HEK293 (cell line): ENCODE measurements around the gene JAKMIP1.

ENCODE experiments used
- CTCF ChIA-PET: fragments of 350-600 bp; formaldehyde crosslinking; extraction: SDS; loops from one replicate; lab custom pipeline; 2021; ENCODE audit warnings: antibody characterized with exemption; lab: Yijun Ruan, JAX
- POLR2A ChIA-PET: fragments of 300-600 bp; formaldehyde crosslinking; extraction: SDS; loops from one replicate; lab custom pipeline; 2020; ENCODE audit warnings: antibody characterized with exemption, inconsistent platforms; lab: Yijun Ruan, JAX
- H3K27ac ChIP-seq: fragments of 200-500 bp; sonication (Bioruptor generic); 2 replicates; pipeline ENCODE4 v1.5.1; 2014; ENCODE audit warnings: low read depth, low read length, control low read depth, inconsistent platforms; ENCODE audit errors: extremely low read depth
- H3K36me3 ChIP-seq, 2 experiments: fragments of 200-500 bp in 1 of 2; sonication (Bioruptor generic) in 1 of 2; 1 replicate in 1 of 2; 2 replicates in 1 of 2; pipeline ENCODE4 v1.5.1; 2014 to 2017; ENCODE audit warnings: inconsistent platforms in 2 of 2, low read length in 2 of 2; ENCODE audit not compliant: control insufficient read depth in 2 of 2, insufficient read depth in 1 of 2
- H3K4me1 ChIP-seq: fragments of 200-500 bp; sonication (Bioruptor generic); 2 replicates; pipeline ENCODE4 v1.5.1; 2014; ENCODE audit warnings: mild to moderate bottlenecking, low read length, inconsistent platforms; ENCODE audit not compliant: control insufficient read depth, insufficient read depth
- H3K4me3 ChIP-seq: 2 replicates; pipeline ENCODE4 v1.5.1; 2011; ENCODE audit warnings: low read depth, mild to moderate bottlenecking, control low read depth, low read length, moderate library complexity
- H3K9me3 ChIP-seq: fragments of 200-500 bp; sonication (Bioruptor generic); 2 replicates; pipeline ENCODE4 v1.5.1; 2014; ENCODE audit warnings: low read depth, low read length, inconsistent platforms; ENCODE audit not compliant: control insufficient read depth, insufficient read depth
- AEBP2 ChIP-seq: fragments of 450-650 bp; formaldehyde crosslinking; IDR thresholded peaks from 2 replicates; pipeline ENCODE4 v1.5.1; 2016; ENCODE audit warnings: missing biosample characterization, missing genetic modification characterization, borderline replicate concordance
- BCL11A ChIP-seq: fragments of 450-650 bp; formaldehyde crosslinking; IDR thresholded peaks from 2 replicates; pipeline ENCODE4 v1.5.1; 2016; ENCODE audit warnings: low read depth, missing biosample characterization, missing genetic modification characterization
- ELK4 ChIP-seq: IDR thresholded peaks from 2 replicates; pipeline ENCODE4 v1.6.1; 2011; ENCODE audit warnings: mild to moderate bottlenecking, low read depth, low read length, borderline replicate concordance
- KLF10 ChIP-seq: fragments of 450-650 bp; IDR thresholded peaks from 2 replicates; pipeline ENCODE4 v1.5.1; 2018; ENCODE audit warnings: missing biosample characterization, mild to moderate bottlenecking, missing genetic modification characterization
- KLF9 ChIP-seq: fragments of 450-650 bp; formaldehyde crosslinking; IDR thresholded peaks from 2 replicates; pipeline ENCODE4 v1.5.1; 2016; ENCODE audit warnings: missing biosample characterization, missing genetic modification characterization, low read depth
- MZF1 ChIP-seq: fragments of 450-650 bp; formaldehyde crosslinking; IDR thresholded peaks from 2 replicates; pipeline ENCODE4 v1.5.1; 2017; ENCODE audit warnings: missing biosample characterization, missing genetic modification characterization, borderline replicate concordance
- RBAK ChIP-seq: fragments of 450-650 bp; formaldehyde crosslinking; IDR thresholded peaks from 2 replicates; pipeline ENCODE4 v1.5.1; 2016; ENCODE audit warnings: missing biosample characterization, missing genetic modification characterization
- TCF7L2 ChIP-seq: IDR thresholded peaks from 2 replicates; pipeline ENCODE4 v1.6.1; 2011; ENCODE audit warnings: low read depth, mild to moderate bottlenecking, inconsistent platforms, low read length, moderate library complexity, borderline replicate concordance
- ZEB2 ChIP-seq: fragments of 450-650 bp; formaldehyde crosslinking; IDR thresholded peaks from 2 replicates; pipeline ENCODE4 v1.5.1; 2016; ENCODE audit warnings: missing biosample characterization, missing genetic modification characterization
- ZFHX2 ChIP-seq: fragments of 450-650 bp; formaldehyde crosslinking; conservative IDR thresholded peaks from 2 replicates; pipeline ENCODE4 v1.5.1; 2016; ENCODE audit warnings: missing biosample characterization, missing genetic modification characterization
- ZNF114 ChIP-seq: fragments of 450-650 bp; formaldehyde crosslinking; IDR thresholded peaks from 2 replicates; pipeline ENCODE4 v1.5.0; 2017; ENCODE audit warnings: missing biosample characterization, missing genetic modification characterization
- ZNF121 ChIP-seq: fragments of 450-650 bp; formaldehyde crosslinking; IDR thresholded peaks from 2 replicates; pipeline ENCODE4 v1.5.1; 2016; ENCODE audit warnings: missing biosample characterization, missing genetic modification characterization
- ZNF140 ChIP-seq: fragments of 450-650 bp; formaldehyde crosslinking; IDR thresholded peaks from 2 replicates; pipeline ENCODE4 v1.5.1; 2016; ENCODE audit warnings: missing biosample characterization, missing genetic modification characterization
- ZNF148 ChIP-seq: fragments of 450-650 bp; formaldehyde crosslinking; IDR thresholded peaks from 2 replicates; pipeline ENCODE4 v1.5.0; 2017; ENCODE audit warnings: missing biosample characterization, missing genetic modification characterization, borderline replicate concordance
- ZNF157 ChIP-seq: fragments of 450-650 bp; formaldehyde crosslinking; IDR thresholded peaks from 2 replicates; pipeline ENCODE4 v1.5.1; 2016; ENCODE audit warnings: missing biosample characterization, missing genetic modification characterization
- ZNF16 ChIP-seq: fragments of 450-650 bp; formaldehyde crosslinking; IDR thresholded peaks from 2 replicates; pipeline ENCODE4 v1.5.1; 2016; ENCODE audit warnings: low read depth, missing biosample characterization, missing genetic modification characterization
- ZNF184 ChIP-seq: fragments of 450-650 bp; IDR thresholded peaks from 2 replicates; pipeline ENCODE4 v1.5.1; 2018; ENCODE audit warnings: missing biosample characterization, mild to moderate bottlenecking, missing genetic modification characterization
- ZNF19 ChIP-seq: fragments of 450-650 bp; formaldehyde crosslinking; IDR thresholded peaks from 2 replicates; pipeline ENCODE4; 2016; ENCODE audit warnings: missing biosample characterization, missing genetic modification characterization, low read depth
- ZNF2 ChIP-seq: fragments of 450-650 bp; formaldehyde crosslinking; IDR thresholded peaks from 2 replicates; pipeline ENCODE4 v1.5.1; 2016; ENCODE audit warnings: missing biosample characterization, missing genetic modification characterization
- ZNF223 ChIP-seq: fragments of 450-650 bp; formaldehyde crosslinking; IDR thresholded peaks from 2 replicates; pipeline ENCODE4 v1.5.1; 2016; ENCODE audit warnings: missing biosample characterization, missing genetic modification characterization
- ZNF248 ChIP-seq: fragments of 450-650 bp; formaldehyde crosslinking; IDR thresholded peaks from 2 replicates; pipeline ENCODE4 v1.5.1; 2017; ENCODE audit warnings: missing biosample characterization, missing genetic modification characterization
- ZNF341 ChIP-seq: fragments of 450-650 bp; formaldehyde crosslinking; IDR thresholded peaks from 2 replicates; pipeline ENCODE4; 2016; ENCODE audit warnings: low read depth, missing biosample characterization, missing genetic modification characterization
- ZNF449 ChIP-seq: fragments of 450-650 bp; formaldehyde crosslinking; IDR thresholded peaks from 2 replicates; pipeline ENCODE4 v1.5.1; 2017; ENCODE audit warnings: missing biosample characterization, mild to moderate bottlenecking, missing genetic modification characterization, moderate library complexity
- ZNF571 ChIP-seq: fragments of 450-650 bp; formaldehyde crosslinking; IDR thresholded peaks from 2 replicates; pipeline ENCODE4 v1.5.0; 2017; ENCODE audit warnings: missing biosample characterization, missing genetic modification characterization
- ZNF585B ChIP-seq: fragments of 450-650 bp; formaldehyde crosslinking; IDR thresholded peaks from 2 replicates; pipeline ENCODE4 v1.5.1; 2016; ENCODE audit warnings: missing biosample characterization, missing genetic modification characterization
- ZNF707 ChIP-seq: fragments of 450-650 bp; formaldehyde crosslinking; IDR thresholded peaks from 2 replicates; pipeline ENCODE4 v1.5.1; 2016; ENCODE audit warnings: missing biosample characterization, missing genetic modification characterization
- ZNF792 ChIP-seq: fragments of 450-650 bp; formaldehyde crosslinking; IDR thresholded peaks from 2 replicates; pipeline ENCODE4 v1.5.1; 2016; ENCODE audit warnings: missing biosample characterization, missing genetic modification characterization
- ZSCAN4 ChIP-seq: fragments of 450-650 bp; formaldehyde crosslinking; IDR thresholded peaks from 2 replicates; pipeline ENCODE4 v1.5.1; 2017; ENCODE audit warnings: missing biosample characterization, missing genetic modification characterization

JAKMIP1 gene

GRCh38 chr4:6196871-6197270 lies 3.5 kb downstream of the JAKMIP1 start:
- Histone ChIP-seq H3K9me3 (no peaks in the 10 kb centered on the region), H3K27ac (no peak overlapping the region), H3K36me3 (no peaks in the 10 kb centered on the region), H3K4me3 (no peak overlapping the region), H3K4me1 (no peaks in the 10 kb centered on the region)
- CTCF ChIA-PET: no interaction called here
- TF ChIP-seq ZNF19 (tag by site-specific recombination): no peak
- no peak for TF ChIP-seq ZNF585B (tag by site-specific recombination)
- no peak for TF ChIP-seq ZNF248
- no peak for TF ChIP-seq ZNF157 (tag by site-specific recombination)
- no peak for TF ChIP-seq ZFHX2 (tag by site-specific recombination)
- no peak for TF ChIP-seq ZNF16
- TF ChIP-seq ZNF114 (tag by site-specific recombination): no peak
- TF ChIP-seq ZNF148 (tag by site-specific recombination): no peak
- TF ChIP-seq ZNF223: no peak
- no peak for TF ChIP-seq ZNF707
- TF ChIP-seq ZNF571 (tag by site-specific recombination): no peak
- no peak for TF ChIP-seq ZSCAN4 (tag by site-specific recombination)
- TF ChIP-seq KLF9 (tag by site-specific recombination): no peak
- no peak for TF ChIP-seq RBAK (tag by site-specific recombination)
- no peak for TF ChIP-seq ZNF341 (tag by site-specific recombination)
- TF ChIP-seq KLF10 (tag by site-specific recombination): no peak
- TF ChIP-seq ZEB2 (tag by site-specific recombination): no peak
- TF ChIP-seq ZNF449 (tag by site-specific recombination): no peak
- TF ChIP-seq ZNF140 (tag by site-specific recombination): no peak
- TF ChIP-seq, all 188 proteins: peak for 0
- POLR2A ChIA-PET: no interaction called here

- Histone ChIP-seq H3K9me3 (no peaks in the 10 kb centered on the region), H3K4me1 (no peaks in the 10 kb centered on the region), H3K36me3 (no peaks in the 10 kb centered on the region), H3K27ac (no peak overlapping the region), H3K4me3 (no peak overlapping the region)
- POLR2A ChIA-PET: no interaction called here
- TF ChIP-seq BCL11A: no peak
- TF ChIP-seq ZNF792: no peak
- no peak for TF ChIP-seq TCF7L2
- TF ChIP-seq KLF9 (tag by site-specific recombination): no peak
- TF ChIP-seq MZF1: no peak
- no peak for TF ChIP-seq ELK4
- no peak for TF ChIP-seq ZNF707
- TF ChIP-seq ZNF184 (tag by site-specific recombination): no peak
- no peak for TF ChIP-seq AEBP2 (tag by site-specific recombination)
- TF ChIP-seq ZNF2 (tag by site-specific recombination): no peak
- no peak for TF ChIP-seq ZNF121 (tag by site-specific recombination)
- CTCF ChIA-PET: no interaction called here
Measured at GRCh38 chr4:6196324-6196723, 4.0 kb downstream of the JAKMIP1 start.
